SK-N-DZ (cell line): ENCODE results near the gene TGFA.

Source experiments
- DNase-seq: peaks from one replicate; pipeline ENCODE4 v3.0.0-alpha.2; 2015; ENCODE audit warnings: low spot score

The TGFA gene

DNA sequence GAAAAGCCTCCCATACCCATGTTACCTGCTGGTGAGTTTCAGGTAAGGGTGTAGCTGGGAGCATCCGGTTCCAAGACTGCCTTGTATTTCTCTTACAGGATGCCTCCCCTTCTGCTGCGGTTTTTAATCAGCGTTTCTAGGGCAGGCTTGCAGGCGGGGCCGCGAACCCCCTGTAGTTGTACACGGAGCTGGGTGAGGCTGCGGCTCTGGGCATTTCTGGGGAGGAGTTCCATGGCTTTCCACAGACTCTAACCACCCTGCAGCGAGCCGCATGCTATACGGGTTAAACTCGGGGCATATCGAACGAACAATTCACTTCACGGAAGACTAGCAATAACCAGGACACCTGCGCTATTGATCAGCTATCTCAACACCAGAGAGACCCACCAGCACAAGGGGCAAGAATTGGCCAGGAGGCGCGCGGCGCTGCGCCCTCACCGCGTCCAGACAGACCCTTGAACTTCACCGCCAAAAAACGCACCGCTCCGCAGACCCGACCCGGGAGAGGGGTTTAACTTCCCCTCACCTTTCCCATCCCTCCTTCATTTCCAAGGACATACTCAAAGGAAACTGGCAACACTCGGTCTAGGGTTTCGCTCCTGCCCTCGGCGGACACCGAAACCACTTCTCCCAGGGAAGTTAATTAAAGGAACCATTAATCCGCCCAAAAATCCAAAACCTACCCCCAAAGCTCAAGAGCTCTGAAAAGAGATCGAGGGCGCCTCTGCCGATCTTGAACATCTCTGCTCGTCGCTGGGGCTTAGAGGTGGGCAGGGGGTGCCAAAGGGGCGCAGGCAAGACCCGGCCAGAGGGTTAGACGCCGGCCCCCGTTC lies 909 bp downstream of the TGFA start:
- no peak for DNase-seq

DNA sequence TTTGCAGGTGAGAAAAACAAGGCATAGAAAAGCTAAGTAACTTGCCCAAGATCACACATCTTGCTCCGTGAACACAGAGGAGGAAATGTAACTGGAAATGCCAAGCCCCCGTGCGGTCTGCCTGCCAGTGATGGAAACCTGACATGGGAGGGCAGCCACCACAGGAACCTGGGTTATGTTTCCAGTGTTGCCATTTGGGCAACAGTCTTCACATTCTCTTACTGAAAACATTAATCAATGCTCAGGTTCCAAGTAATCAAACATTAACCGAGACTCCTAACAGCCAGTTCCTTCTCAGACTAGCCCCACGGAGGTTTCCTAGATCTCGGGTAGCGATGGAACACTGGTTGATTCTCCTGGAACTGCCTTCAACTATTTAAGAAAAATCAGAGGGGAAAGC lies 2.5 kb downstream of the TGFA start:
- no peak for DNase-seq

DNA sequence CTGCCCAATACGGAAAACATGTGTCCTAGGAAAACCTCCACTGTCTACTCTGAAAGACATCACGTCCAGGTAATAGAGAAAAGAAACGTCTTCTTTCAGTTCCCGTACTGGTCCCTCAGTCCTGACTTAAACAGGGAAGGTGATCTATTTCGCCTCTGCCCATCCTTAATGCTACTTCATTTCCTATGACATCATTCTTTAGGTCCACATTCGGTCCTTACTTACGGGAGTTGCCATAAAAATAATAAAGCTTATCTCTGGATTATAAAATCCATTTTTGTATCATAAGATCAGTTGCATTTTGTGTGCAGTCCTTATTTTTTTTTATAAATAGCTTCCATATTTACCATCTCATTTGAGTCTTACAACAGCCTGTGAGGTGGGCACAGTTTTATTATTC lies 3.7 kb downstream of the TGFA start:
- no peak for DNase-seq

DNA sequence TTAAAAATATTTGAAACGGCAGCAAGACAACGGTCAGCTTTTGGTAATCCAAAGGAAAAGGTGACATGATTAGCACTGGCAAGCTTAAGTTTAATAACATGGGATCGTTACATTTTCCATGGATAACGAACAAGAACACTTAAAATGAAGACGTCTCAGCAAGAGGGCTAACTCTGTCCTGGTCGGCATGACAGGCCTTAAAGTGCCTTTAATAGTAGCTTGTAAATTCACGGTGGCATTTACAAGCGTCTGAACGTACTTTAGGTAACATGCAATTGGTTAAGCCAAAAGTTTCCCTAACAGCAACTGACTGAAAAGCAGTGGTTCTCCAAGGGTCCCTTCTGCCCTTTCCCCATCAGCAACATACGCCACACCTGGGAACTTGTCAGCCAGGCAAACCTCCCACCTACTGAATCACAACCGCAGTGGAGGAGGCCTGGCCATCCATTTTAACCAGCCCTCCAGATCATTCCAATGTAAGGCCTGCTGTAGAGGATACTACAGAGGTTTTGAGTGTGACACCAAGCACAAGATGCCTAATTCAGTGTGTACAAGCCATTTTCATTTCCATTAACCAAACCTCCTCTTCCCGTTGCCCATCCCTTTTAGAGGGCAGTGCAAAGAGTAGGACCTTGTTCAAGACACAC lies 4.4 kb downstream of the TGFA start:
- no peak for DNase-seq

DNA sequence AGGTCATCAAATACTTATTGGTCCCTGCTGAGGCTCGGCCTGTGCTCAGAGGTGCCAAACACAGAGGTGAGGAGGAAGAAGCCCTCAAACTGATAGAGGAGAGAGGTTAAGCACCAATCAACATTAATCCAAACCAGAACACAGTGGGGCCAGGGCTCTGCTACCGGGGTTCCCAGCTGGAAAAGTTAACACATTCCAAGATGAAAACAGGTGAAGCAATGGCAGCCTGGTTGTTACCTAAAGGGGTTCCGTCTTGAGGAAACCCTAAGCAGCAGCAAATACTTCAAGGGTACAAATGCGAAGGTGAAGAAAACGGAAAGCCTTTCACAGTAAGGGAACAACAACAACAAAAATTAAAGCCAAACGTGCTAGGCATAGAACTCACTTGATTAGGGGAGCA lies 5.4 kb downstream of the TGFA start:
- DNase-seq: no peak

DNA sequence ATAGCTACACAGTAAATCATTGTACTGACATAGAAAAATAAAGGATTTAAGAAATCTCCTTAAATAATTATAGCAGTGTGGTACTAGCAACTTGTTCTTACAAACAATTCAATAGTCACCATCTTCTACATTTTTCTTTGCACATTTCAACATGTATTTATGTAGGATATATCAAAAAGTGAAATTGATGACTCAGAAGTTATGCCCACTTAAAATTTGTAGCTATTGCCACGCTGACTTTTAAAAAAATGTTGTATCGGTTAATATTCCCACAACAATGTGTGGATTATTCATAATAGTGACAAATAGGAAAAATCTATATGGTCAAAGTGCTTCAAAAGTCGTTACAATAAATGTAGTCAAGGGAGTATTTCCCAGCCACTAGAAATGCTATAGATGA lies 6.7 kb downstream of the TGFA start:
- no peak for DNase-seq

DNA sequence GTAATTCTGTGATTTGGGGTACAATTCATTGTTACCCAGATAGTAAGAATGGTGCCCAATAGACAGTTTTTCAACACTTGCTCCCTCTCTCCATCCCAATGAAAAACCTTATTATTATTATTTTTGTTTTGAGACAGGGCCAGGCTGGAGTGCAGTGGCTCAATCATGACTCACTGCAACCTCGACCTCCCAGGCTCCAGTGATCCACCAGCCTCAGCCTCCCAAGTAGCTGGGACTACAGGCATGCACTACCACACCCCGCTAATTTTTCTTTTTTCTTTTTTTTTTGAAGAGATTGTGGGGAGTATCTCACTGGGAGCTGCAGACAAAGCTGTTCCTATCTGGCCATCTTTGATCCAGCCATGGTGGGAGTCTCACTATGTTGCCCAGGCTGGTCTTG lies 7.2 kb downstream of the TGFA start:
- no peak for DNase-seq

DNA sequence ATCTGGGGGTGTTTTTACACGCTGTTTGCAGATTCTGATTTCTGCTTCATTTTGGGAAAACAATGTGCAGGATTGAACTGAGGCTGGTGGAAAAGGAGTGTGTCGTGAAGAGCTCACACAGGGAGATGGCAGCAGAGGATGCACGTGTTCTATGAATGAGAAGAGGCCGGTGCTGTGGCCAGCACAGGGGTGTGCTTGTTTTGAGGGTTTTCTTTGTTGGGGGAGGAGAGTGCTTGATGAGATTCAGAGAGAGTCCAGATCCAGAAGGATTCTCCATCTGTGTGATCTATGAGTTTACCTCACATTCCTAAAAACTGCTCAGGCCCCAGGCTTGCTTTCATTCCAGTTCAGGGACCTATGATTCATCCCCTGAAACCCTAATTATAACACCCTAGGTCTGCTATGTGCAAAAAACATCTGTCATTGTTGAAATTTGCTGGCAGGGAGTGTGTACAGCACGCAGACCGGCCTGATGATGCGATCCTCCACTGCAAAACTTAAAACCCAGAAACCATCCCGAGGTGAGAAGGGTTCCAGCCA lies 12.1 kb downstream of the TGFA start:
- no peak for DNase-seq

DNA sequence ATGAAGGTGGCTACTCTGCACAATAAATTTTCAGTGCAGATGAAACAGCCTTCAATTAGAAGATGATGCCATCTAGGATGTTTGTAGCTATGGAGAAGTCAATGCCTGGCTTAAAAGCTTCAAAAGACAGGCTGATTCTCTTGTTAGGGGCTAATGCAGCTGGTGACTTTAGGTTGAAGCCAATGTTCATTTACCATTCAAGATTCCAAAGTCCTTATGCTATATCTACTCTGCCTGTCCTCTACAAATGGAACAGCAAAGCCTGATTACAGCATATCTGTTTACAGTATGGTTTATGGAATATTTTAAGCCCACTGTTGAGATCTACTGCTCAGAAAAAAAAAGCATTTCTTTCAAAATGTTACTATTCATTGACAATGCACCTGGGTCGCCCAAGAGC lies 15.8 kb downstream of the TGFA start:
- no peak for DNase-seq

DNA sequence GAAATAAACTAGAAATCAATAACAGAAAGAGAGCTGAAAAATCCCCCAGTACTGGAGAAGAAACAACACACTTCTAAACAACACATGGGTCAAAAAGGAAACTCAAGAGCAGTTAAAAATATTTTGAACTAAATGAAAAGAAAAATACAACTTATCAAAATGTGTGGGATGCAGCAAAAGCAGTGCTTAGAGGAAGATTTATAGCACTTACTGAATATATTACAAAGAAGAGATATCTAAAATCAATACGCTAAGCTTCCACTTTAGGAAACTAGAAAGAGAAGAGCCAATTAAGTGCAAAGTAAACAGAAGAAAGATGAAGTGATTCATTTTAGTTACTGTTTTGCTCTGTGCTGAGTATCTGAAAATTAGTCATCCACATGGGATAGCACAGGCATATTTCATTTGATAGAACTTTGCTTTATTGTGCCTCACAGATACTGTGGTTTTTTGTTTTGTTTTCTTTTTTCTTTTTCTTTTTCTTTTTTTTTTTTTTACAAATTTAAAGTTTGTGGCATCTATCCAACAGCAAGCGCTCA lies 17.0 kb downstream of the TGFA start:
- no peak for DNase-seq

DNA sequence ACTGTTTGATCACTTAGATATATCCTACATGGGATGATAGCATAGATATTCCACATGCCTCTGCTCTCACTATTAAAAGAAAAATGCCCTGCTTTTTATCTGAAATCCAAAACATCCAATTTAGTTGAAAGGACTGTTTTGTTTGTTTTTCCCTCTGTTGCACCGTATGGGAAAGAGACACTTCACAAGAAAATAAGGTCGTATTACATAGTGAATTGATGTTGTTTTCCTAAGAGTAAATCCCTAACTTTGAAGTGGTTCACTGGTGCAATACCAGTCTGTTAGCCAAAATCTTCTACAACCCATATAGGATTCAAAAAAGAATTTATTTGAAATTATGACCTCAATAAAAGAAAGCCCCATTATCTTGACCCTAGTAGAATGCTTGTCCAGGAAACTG lies 18.1 kb downstream of the TGFA start:
- DNase-seq: no peak

DNA sequence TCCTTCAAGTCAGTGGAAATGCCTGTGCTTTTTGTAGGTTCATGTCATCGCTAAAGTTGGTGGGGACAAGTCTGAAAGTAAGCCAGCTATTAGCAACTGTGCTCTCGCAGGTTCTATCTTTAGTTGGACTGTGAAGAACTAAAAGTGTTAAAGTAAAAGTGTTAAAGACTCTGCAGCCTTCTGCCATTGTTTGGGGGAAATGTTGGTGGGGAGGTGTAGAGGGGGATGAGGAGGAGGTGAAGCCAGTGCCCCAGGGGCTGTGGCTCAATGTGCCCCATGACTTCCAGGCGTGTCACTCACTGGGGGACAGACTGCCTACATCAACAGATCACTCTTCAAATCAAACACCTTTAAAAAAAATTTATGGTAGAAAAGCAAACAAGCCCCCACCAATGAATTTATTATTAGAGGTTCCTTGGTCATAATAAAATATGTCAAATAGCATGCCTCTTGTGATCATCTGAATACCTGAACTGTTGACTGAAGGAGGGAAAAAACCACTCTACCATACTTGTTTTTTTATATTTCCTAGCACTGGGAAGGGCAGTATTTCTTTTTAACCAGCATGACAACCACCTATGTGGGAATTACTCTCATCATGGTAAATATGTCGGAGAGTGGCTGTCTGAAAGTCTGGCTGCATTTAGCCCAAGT lies 19.3 kb downstream of the TGFA start:
- DNase-seq: no peak

DNA sequence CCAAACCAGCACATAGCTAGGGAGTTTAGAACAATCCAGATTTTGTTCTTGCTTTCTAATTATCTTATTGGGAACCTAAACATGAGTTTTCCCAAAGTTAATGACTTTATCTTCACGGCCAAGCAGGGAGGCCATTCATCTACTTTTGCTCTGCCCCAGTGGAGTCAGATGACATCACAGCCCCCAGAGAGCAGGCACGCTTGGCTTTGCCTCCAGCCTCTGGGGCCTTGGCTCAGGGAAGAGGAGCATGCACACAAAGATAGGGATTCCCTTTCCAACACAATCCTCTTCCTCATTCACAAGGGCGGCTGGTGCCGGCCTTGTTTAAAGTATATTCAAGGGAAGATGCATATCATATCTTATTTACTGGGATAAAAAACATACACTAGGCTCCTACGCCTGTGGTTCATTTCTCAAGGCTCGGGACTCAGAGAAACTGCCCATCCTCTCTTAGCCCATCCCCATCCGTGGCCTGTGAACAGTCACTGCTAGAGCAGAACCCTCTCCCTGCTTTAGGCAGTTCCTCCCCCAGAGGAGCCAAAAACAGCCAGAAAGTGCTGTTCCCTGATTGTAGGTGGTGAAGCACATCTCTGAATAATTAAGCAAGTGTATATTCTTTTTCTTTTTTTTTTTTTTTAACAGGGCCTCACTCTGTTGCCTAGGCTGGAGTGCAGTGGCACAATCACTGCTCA lies 21.2 kb downstream of the TGFA start:
- DNase-seq: no peak

DNA sequence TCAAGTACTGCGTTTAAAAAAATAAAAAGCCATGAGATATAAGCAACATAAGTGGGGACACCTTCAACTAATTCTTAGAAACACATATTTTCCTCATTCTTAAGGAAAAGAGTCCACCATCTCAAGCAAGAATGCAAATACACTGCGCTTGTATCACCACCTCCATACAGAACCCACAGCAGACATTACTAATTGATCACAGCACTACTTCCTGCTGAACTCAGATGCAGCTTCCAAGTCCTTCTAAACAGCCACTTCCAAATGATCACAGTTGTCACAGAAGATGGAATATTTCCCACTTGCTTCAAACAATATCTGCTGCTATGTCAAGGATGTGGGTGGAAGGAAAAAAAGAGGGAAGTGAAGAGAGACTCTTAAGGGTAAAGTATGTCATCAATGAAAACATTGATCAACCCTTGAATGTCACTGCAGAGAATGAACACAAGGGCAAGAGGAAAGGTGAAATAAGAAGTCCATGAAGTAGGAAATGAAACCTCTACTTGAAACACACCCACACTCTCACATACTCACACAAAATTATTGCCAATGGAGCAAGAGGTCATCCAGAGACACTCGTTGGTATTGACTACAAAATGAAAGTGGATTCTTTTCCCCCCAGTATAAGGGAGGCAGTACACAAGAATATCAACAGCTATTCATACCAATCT lies 22.1 kb downstream of the TGFA start:
- DNase-seq: no peak

DNA sequence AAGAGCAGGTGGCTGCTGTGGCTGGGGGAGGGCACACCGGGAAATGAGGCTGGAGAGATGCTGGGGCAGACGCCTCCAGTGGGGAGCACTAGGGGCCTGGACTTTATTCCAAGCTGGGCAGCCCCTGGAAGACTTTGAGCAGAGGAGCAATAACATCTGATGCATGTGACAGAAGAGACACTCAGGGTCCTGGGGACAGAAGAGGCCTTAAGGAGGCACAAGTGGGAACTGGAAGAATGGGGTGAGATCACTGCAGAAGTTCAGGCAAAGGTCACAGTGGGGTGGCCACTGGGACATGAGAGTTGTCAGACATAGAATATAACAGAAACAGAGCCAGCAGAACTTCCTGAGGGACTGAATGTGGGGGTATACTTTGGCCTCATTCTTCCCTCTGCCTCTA lies 24.0 kb downstream of the TGFA start:
- DNase-seq: no peak

DNA sequence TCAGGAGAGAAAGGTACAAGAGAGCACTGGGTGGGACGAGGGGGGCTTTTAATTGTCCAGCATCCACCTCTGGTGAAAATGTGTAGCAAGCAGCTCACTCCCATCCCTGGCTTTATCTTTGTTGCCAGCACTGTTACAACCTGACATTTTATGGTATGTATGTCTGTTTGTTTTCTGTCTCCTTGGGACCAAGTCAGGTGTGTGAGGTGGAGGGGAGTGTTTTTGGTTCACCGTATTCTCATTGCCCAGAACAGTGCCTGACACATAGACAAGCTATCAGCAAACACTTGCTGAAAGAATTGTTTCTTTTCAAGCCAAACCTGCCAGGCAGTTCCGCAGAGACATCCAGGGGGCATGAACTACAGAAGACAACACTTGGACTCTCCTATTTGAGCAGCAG lies 24.7 kb downstream of the TGFA start:
- DNase-seq: no peak

DNA sequence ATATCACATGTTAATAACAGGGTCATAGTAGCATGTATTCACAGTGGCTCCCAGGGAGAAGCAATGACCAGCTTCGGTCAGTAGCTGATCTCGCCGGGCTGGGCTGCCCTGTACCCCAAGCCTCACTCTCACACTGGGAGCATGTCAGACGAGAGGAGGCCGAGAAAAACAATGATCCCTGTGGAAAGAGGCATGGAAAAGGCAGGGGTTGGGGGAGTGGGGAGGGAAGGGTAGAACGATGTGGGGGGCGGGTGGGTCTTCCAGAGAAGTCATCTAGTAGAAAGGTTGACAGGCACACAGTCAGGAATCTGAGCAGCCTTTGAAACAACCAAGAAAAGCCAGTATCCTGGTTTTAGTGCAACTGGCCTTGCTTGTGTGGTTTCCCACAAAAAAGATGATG lies 25.4 kb downstream of the TGFA start:
- DNase-seq: no peak

DNA sequence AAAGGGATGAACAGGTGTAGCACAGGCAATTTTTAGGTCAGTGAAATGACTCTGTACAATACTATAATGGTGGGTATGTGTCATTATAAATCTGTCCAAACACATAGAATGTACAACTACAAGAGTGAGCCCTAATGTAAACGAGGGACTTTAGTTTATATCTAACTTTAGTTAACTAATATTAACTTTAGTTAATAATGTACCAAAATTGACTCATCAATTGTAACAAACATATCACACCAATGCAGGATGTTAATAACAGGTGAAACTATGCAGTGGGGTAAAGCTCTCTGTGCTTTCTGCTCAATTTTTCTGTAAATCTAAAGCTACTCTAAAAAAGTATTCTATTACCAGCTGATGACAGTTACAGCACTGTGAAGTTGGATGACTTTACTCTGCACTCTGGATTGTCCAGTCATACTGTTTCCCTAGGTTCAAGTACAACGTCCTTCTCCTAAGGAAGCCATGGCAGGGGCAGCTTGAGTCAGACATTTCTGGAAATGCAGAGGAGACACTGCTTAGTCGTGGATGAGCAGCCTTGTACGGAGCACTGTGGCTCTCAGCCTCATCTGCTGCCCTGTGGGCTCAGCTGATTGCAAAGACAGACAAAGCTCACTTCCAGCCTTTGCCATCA lies 26.1 kb downstream of the TGFA start:
- DNase-seq: no peak

DNA sequence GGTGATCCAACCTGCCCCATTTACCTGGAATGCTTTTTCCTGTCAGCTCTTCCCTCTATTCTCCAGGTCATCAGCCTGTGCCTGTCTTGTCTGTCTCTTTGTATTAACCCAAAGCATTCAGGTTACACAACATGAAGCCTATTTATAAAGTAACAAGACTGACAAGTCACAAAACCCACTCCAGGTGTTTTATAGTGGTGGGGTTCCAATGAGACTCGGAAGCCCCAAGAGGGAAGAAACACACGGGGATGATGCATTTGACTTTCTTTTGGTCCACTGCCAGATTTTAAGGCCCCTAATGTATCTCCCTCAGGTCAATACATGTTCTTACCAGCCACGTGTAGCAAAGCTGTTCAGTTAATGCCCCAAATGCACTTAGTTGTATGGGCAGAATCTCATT lies 27.5 kb downstream of the TGFA start:
- DNase-seq: no peak

DNA sequence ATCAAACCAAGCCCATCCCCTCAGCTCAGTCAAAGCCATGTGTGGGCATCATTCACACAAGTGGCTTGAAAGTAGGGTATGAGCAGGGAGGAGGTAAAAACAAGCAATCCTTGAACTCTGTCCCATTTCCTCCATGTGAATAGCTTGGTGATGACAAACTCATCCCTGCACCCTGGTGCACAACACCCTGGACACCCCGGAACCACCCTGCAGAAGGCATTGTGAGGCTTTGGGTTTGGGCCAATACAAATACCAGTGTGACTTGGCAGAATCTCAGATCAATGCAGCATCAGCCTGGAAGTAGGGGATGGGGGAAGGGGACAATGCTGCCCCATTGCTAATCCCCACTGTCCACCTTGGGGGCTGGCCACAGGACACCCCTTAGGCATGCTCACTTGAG lies 28.6 kb downstream of the TGFA start:
- no peak for DNase-seq
